Stimulated activated CD4-positive, alpha-beta T cell treated with anti-CD3 and anti-CD28 coated beads, Interleukin-2, amount 100 ng/mL, for 4 hours (primary cell): ENCODE data around the gene PTGER3.
"Not testable (repeated sequence)": the region's sequence is repeated elsewhere in the genome, so short reads cannot be mapped to it uniquely, and the experiment has no call there.

Source experiments
- DNase-seq: peaks from one replicate; pipeline ENCODE4 v3.0.0-alpha.2; 2020; ENCODE audit warnings: low read depth

PTGER3 gene

GRCh38 chr1:71002709-71003475, 44.7 kb downstream of the PTGER3 start:
- no peak for DNase-seq

DNA sequence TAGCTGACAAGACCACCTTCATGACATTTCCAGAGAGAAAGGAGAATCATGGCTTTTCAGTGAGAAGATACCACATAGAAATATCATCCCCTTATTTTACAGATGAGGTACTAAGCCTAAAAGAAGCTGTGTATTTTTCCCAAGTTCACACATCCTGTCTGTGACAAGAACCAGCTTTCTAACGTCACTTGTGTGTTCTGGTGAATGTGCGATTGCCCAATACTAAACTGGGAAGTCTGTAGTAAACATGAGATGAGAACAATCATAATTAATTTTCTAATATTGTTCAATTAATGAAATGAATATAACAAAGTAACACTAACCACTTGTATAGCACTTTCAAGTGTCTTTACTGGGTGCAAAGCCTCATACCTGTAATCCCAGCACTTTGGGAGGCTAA, 46.0 kb downstream of the PTGER3 start:
- DNase-seq, result no peak

DNA sequence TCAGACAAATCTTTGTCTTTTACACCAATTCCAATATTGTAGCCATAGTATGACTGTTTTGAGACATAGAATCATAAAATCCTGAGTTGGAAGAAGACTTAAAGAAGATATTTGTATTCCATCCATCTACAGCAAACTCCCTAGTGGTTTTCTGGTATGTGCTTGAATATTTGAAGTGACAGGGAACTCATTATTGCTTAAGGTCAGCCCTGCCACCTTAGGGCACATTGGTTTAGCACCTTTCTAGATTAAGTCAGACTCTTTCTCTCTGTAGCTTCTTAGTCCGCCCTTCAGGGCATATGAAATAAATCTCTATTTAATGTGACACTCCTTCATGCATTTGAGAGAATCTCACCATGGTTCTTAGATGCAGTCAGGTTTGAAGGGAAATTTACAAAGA, 49.8 kb downstream of the PTGER3 start:
- no peak for DNase-seq

- no peak for DNase-seq
These were observed 52.8 kb downstream of the PTGER3 start for GRCh38 chr1:70994753-70995268.

DNA sequence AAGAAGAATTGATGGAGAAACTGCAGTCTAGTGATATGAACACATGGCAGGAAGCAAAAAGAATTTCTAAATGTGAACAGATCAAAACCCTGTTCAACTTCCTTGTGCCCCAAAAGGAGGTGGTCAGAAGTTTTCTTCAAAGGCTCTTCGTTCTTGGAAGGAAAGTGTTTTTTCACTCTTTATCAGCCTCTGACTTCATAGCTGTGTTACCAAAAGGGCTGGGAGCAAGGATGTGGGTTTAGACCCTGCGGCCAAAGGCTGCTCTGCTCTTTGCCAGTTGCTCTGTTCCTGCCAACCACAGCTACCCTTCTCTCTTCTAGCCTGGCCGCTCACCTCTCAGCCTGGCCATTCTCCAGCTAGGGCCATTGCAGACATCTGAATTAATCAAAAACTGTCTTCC, 53.8 kb downstream of the PTGER3 start:
- DNase-seq, result no peak

DNA sequence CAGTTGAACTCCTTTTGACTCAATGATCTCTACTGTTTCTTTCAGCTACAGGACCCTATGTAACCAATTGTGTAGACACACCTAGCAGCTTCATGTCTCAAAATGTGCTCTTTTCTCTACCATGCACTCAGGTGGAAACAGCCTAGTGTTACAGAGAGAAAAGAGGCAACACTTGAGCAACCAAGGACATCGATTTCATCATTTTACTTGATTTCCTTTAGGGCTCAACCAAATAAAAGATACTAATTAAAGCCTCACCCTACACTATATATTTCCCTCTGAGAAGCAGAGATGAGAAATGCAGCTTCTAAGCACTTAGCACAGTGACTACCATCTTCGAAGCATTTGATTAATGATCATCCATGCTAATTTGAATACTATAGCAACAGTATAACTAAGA, 55.1 kb downstream of the PTGER3 start:
- DNase-seq, result no peak

DNA sequence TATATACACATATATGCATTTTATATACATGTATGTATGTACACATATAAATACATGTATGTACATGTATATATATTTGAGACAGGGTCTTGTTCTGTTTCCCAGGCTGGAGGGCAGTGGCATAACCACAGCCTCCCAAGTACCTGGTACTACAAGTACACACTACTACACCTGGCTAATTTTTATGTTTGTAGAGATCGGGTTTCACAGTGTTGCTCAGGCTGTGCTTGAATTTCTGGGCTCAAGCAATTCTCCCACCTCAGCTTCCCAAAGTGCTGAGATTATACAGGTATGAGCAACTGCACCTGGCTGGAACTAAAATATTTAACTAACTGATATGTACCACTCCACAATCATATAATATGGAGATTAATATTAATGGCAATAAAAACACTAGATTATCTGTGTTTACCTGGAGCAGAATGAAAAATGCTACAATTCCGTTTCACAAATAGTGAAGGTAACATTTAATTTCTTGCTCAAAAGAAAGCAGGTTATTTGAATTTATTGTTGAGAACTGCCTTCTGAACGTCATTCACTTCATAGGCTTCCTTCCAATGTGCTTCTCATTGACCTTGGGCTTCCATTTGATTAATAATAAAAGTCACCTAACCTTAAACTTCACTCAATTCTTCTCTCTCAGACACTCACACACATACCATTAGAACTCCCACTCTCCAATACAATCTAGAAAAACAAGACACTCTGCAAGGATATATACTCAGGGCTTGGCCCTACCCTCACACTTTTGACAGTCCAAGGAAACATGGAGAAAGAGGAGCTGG, 57.0 kb downstream of the PTGER3 start:
- no peak for DNase-seq

- DNase-seq, result no peak
These were observed 60.1 kb downstream of the PTGER3 start for GRCh38 chr1:70987497-70987896.

- not testable (repeated sequence) for DNase-seq
These were observed 61.8 kb downstream of the PTGER3 start for GRCh38 chr1:70985776-70986225.

- DNase-seq, result not testable (repeated sequence)
These were observed 62.3 kb downstream of the PTGER3 start for GRCh38 chr1:70985278-70985677.

DNA sequence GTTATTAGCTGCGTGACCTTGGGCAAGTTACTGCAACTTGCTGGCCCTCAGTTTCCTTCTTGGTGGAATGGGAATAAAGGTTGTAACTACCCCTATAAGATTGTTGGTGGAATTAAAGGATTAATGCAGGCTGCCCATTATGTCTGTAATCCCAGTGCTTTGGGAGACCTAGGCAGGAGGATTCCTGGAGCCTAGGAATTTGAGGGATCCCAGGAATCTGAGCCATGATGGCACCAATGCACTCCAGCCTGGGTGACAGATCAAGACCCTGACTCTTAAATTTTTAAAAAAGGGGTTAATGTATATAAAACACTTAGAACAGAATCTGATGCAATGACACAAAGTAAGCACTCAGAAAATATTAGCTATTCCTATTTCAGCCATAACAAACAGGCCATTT, 67.3 kb downstream of the PTGER3 start:
- DNase-seq, result no peak

DNA sequence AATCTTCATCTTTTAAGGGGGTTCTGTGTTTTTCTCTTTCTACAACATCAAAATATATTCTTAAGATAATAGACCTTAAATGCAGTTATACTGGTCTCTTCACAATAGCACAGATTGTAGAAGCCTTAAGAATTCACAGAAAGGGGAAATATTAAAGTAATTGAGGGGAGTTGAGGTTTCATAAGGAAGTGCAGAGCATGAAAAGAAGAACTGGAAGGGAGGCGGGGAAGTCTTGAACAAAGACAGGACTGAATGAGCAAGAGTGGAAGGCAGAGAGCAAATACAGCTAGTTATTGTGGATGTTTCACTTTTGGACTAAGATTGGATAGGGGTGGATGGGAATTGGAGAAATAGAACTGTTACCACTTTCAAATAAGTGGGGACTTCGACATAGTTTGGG, 67.7 kb downstream of the PTGER3 start:
- DNase-seq, result no peak

- DNase-seq, result no peak
These were observed 68.3 kb downstream of the PTGER3 start for GRCh38 chr1:70979313-70979712.

DNA sequence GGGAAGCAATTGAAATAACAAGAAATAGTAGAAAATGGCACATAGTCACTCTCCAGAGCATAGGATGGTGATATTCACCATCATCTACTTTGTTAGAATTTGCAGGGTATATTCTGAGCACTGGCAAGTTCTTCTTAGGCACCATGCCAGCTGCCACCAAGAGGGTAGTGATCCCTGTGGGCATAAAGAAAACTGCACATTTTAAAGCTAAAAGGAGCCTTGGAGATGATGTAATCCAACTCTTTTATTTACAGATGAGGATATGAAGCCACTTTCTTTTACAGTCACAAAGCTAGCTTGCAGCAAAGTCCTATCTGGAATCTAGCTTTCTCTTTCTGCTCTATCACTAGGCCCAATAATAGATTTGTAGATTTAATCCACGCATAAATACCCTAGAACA, 69.0 kb downstream of the PTGER3 start:
- no peak for DNase-seq

- no peak for DNase-seq
These were observed 70.0 kb downstream of the PTGER3 start for GRCh38 chr1:70977575-70977974.

DNA sequence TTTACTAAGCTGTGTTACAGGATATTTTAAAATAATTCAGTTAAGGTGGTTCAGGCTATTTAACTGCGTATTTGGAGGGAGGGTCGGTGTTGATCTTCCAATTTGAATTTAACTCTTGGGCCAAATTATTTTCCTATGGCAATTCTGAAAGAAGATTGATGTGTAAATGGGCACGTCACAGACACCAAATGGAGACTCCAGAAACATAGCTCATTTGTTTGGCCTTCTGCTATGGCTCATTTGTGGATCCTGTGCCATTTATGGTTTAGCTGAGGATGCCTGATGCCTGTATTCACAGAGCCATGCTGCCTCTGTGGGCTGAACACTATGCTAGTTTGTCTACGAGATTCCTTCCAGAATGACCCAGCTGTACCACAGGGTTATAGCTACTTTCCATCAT, 70.6 kb downstream of the PTGER3 start:
- no peak for DNase-seq

GRCh38 chr1:70973754-70974153, 73.9 kb downstream of the PTGER3 start:
- DNase-seq, result no peak

GRCh38 chr1:70970407-70970806, 77.2 kb downstream of the PTGER3 start:
- DNase-seq, result no peak

DNA sequence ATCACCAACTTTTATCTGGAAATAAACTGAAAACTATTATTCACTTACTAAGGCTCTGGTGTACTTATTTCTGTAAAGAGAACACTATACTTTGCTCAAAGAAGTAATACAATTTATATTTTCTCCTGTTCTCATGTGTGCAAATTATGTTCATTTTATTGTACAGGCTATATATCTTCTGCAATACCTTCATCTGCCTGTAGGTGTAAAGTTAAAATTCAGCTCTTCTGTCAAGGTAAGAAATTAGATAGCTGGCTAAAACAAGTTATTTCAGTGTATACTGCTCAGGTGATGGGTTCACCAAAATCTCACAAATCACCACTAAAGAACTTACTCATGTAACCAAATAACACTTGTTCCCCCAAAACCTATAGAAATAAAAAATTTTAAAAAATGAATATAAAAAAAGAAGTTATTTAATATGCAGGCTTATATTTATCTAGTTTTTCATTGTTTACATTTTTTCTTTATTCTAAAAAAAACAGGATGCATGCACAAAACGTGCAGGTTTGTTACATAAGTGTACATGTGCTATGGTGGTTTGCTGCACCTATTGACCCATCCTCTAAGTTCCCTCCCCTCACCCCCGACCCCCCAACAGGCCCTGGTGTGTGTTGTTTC, 81.5 kb downstream of the PTGER3 start:
- no peak for DNase-seq

DNA sequence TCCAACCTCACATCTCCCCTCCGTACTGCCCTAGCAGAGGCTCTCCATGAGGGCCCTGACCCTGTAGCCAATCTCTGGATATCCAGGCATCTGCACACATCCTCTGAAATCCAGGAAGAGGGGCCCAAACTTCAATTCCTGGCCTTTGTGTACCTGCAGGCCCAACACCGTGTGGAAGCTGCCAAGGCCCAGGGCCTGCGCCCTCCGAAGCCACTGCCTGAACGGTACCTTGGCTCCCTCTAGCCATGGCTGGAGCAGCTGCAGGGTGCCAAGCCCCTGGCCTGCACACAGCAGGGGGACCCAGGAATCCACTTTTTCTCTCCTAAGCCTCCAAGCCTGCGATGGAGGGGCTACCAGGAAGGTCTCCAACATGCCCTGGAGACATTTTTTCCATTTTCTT, 84.2 kb downstream of the PTGER3 start:
- DNase-seq, result no peak

- no peak for DNase-seq
These were observed 86.1 kb downstream of the PTGER3 start for GRCh38 chr1:70961374-70961975.

DNA sequence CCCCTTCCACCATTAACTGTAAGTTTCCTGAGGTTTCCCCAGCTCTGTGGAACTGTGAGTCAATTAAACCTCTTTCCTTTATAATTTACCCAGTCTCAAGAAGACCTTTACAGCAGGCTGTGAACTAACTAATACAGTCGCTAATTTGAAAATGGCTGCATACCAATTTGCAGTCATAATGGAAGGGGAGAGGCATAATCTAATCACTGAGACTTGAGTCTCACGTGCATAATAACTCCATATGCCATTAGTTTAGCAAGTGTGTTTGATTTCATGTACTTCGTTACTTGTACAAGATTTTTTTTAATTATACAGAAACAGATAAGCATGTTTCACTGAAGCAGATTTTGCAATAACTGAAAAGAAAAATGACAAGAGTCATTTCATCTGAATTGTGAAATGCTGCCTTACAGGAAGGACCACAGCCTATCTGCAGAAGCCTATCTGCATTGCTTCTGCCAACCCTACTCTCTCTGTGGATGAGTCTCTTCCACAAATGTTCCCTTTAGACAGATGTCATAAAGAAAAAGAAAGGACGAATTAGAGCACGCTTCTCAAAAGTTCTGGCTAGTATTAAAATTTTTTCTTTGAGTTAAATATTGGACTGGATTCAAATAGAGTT, 99.1 kb downstream of the PTGER3 start:
- DNase-seq, result no peak
